Activated CD8-positive, alpha-beta memory T cell treated with anti-CD3 and anti-CD28 coated beads for 36 hours (primary cell): ENCODE data around the gene TMC7. TPM values are rescaled to one million over a fixed set of nuclear protein-coding genes. Genes with fewer than 3 reads are reported as not detected.

ENCODE experiments used
- CTCF ChIA-PET: fragments of 350-600 bp; sonication (Branson Sonifier 250); formaldehyde crosslinking; loops from one replicate; lab custom pipeline; 2021; ENCODE audit warnings: antibody characterized with exemption; lab: Charles Lee
- POLR2A ChIA-PET: fragments of 350-600 bp; sonication (Branson Sonifier 250); formaldehyde crosslinking; loops from one replicate; lab custom pipeline; 2021; ENCODE audit warnings: antibody characterized with exemption; lab: Charles Lee
- total RNA-seq, 2 experiments: library from RNA; stranded (reverse); gene quantifications; one replicate each; pipeline ENCODE4 v1.2.3, GENCODE V29; 2021

Gene TMC7
- total RNA-seq, 2 experiments from 2014 or later = not detected

GRCh38 chr16:19104607-19105006 lies 120.9 kb downstream of the TMC7 start:
- POLR2A ChIA-PET = interaction anchor here (0.6 kb wide), 1 partner anchor 16 kb away, joined by 3 read pairs; no protein-coding TSS in a partner anchor
- CTCF ChIA-PET = no interaction called here

GRCh38 chr16:19105131-19105530 lies 121.4 kb downstream of the TMC7 start:
- CTCF ChIA-PET = no interaction called here
- POLR2A ChIA-PET = no interaction called here

- ChIA-PET CTCF (no interaction called here), POLR2A (no interaction called here)
These were observed 122.3 kb downstream of the TMC7 start for GRCh38 chr16:19105891-19106624.

- POLR2A ChIA-PET = no interaction called here
These were observed 122.9 kb downstream of the TMC7 start for GRCh38 chr16:19106625-19107020.

GRCh38 chr16:19108409-19109287 lies 124.9 kb downstream of the TMC7 start:
- POLR2A ChIA-PET = no interaction called here
- CTCF ChIA-PET = interaction anchor here (0.9 kb wide), 1 partner anchor 23 kb away, joined by 4 read pairs; no protein-coding TSS in a partner anchor

More at GRCh38 chr16:19106625-19107020, 122.9 kb downstream of the TMC7 start:
- CTCF ChIA-PET = no interaction called here

GRCh38 chr16:19109288-19109664 lies 125.5 kb downstream of the TMC7 start:
- ChIA-PET POLR2A (no interaction called here), CTCF (no interaction called here)

GRCh38 chr16:19110537-19111360 lies 127.0 kb downstream of the TMC7 start:
- POLR2A ChIA-PET = interaction anchor here (0.6 kb wide), 1 partner anchor 24 kb away, joined by 3 read pairs; no protein-coding TSS in a partner anchor
- CTCF ChIA-PET = no interaction called here

GRCh38 chr16:19112099-19112407 lies 128.3 kb downstream of the TMC7 start:
- CTCF ChIA-PET = interaction anchor here (1.0 to 1.3 kb wide), 2 partner anchors 14 to 78 kb away, joined by 3 read pairs; no protein-coding TSS in a partner anchor
- POLR2A ChIA-PET = no interaction called here

Other genes with a start within 250 kb of the TMC7 start
- 1,000 to 10,000 TPM; 1,651 to 1,670 TPM for gene RPS15A, start 193.6 kb upstream of the TMC7 start, total RNA-seq
- 10 to 100 TPM; 87.1 to 88.6 TPM for gene ARL6IP1, start 182.4 kb upstream of the TMC7 start, total RNA-seq
- 10 to 100 TPM; 92.9 to 99.2 TPM for gene SMG1, start 57.5 kb upstream of the TMC7 start, total RNA-seq
- 10 to 100 TPM; 20.6 to 21.5 TPM for gene COQ7, start 83.7 kb downstream of the TMC7 start, total RNA-seq
- gene ITPRIPL2, start 130.0 kb downstream of the TMC7 start, total RNA-seq = 10 to 100 TPM; 11.5 to 13.7 TPM
- not detected for gene SYT17, start 184.3 kb downstream of the TMC7 start, total RNA-seq